Measurements from ENCODE around the gene NAIF1. TPM values are rescaled to one million over a fixed set of nuclear protein-coding genes. Genes with fewer than 3 reads are reported as not detected.
"Not testable (repeated sequence)": the region's sequence is repeated elsewhere in the genome, so short reads cannot be mapped to it uniquely, and the experiment has no call there.

The NAIF1 gene
- total RNA-seq, 1 donor from 2014 or later, result 9.6 TPM

- no peak overlapping the region for H3K4me3 Mint-ChIP-seq
- no peak overlapping the region for H3K27ac Mint-ChIP-seq
- DNase-seq, result no peak
- peaks cover 32% of the 10 kb centered on the region for H3K4me1 Mint-ChIP-seq
- H3K9me3 Mint-ChIP-seq, result no peaks in the 10 kb centered on the region
- no peaks in the 10 kb centered on the region for H3K27me3 Mint-ChIP-seq
- H3K36me3 Mint-ChIP-seq (ENCODE audit: low read depth), result peaks cover 9% of the 10 kb centered on the region
- intact Hi-C loops (cut with micrococcal nuclease), result no loop called here
Measured at GRCh38 chr9:128087262-128087661, 20.1 kb upstream of the NAIF1 start.

DNA sequence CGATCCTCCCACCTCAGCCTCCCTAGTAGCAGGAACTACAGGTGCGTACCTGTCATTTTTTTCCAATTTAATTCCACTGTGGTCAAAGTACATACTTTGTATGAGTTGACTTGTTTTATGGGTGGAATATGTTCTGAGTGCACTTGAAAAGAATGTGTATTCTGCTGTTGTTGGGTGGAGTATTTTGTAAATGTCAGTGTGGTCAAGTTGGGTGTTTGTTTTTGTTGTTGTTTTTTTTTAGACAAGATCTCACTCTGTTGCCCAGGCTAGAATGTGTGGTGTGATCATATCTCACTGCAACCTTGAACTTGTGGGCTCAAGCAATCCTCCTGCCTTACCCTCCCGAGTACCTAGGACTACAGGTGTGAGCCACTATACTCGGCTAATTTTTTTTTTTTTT lies 18.8 kb upstream of the NAIF1 start:
- intact Hi-C loops (cut with micrococcal nuclease), result no loop called here
- DNase-seq, result peak; percentile 54
- Mint-ChIP-seq H3K9me3 (no peaks in the 10 kb centered on the region), H3K36me3 (ENCODE audit: low read depth) (peaks cover 9% of the 10 kb centered on the region), H3K27me3 (no peaks in the 10 kb centered on the region), H3K27ac (no peak overlapping the region), H3K4me3 (no peak overlapping the region), H3K4me1 (peaks cover 29% of the 10 kb centered on the region)

DNA sequence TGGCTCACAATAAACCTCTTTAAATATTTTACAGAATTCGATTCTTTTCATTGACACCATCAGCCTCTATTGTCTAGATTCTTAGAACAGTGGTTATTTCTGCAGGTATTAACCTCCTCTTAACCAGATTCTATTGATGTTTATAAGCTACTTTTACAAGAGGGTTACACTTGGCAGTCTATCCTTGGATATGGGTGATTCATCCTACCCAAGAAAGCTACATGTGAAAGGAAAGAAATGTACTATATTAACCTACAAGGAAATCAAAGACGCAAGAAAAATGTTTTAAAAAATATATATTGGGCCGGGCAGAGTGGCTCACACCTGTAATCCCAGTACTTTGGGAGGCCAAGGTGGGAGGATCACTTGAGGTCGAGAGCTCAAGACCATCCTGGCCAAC lies 17.6 kb upstream of the NAIF1 start:
- no peak overlapping the region for H3K27ac Mint-ChIP-seq
- intact Hi-C loops (cut with micrococcal nuclease), result loop anchor here (5.0 kb wide), 2 partner anchors 33 to 52 kb away; no protein-coding TSS in a partner anchor
- no peak for DNase-seq
- no peaks in the 10 kb centered on the region for H3K27me3 Mint-ChIP-seq
- H3K4me3 Mint-ChIP-seq, result no peak overlapping the region
- H3K36me3 Mint-ChIP-seq (ENCODE audit: low read depth), result peaks cover 10% of the 10 kb centered on the region
- no peaks in the 10 kb centered on the region for H3K9me3 Mint-ChIP-seq
- H3K4me1 Mint-ChIP-seq, result peaks cover 26% of the 10 kb centered on the region

- Mint-ChIP-seq H3K27ac (peak overlapping the region; percentile 11), H3K4me1 (peaks cover 33% of the 10 kb centered on the region), H3K9me3 (no peaks in the 10 kb centered on the region)
Measured at GRCh38 chr9:128082151-128082550, 15.0 kb upstream of the NAIF1 start.

GRCh38 chr9:128081056-128081455 lies 13.9 kb upstream of the NAIF1 start:
- intact Hi-C loops (cut with micrococcal nuclease), result loop anchor here (5.0 kb wide), 2 partner anchors 36 to 49 kb away; no protein-coding TSS in a partner anchor
- DNase-seq, result no peak
- Mint-ChIP-seq H3K4me3 (no peak overlapping the region), H3K27me3 (no peaks in the 10 kb centered on the region), H3K9me3 (no peaks in the 10 kb centered on the region), H3K4me1 (peaks cover 40% of the 10 kb centered on the region), H3K36me3 (ENCODE audit: low read depth) (peaks cover 13% of the 10 kb centered on the region), H3K27ac (peak overlapping the region; percentile 20)

More at GRCh38 chr9:128082151-128082550, 15.0 kb upstream of the NAIF1 start:
- Mint-ChIP-seq H3K36me3 (ENCODE audit: low read depth) (peaks cover 8% of the 10 kb centered on the region), H3K27me3 (no peaks in the 10 kb centered on the region), H3K4me3 (no peak overlapping the region)
- intact Hi-C loops (cut with micrococcal nuclease), result loop anchor here (5.0 kb wide), 2 partner anchors 35 to 50 kb away; no protein-coding TSS in a partner anchor
- DNase-seq, result no peak

GRCh38 chr9:128080206-128080605 lies 13.1 kb upstream of the NAIF1 start:
- H3K27me3 Mint-ChIP-seq, result no peaks in the 10 kb centered on the region
- peaks cover 35% of the 10 kb centered on the region for H3K4me1 Mint-ChIP-seq
- H3K27ac Mint-ChIP-seq, result no peak overlapping the region
- DNase-seq, result no peak
- H3K9me3 Mint-ChIP-seq, result no peaks in the 10 kb centered on the region
- peaks cover 11% of the 10 kb centered on the region for H3K36me3 Mint-ChIP-seq (ENCODE audit: low read depth)
- intact Hi-C loops (cut with micrococcal nuclease), result loop anchor here (5.0 kb wide), 2 partner anchors 37 to 48 kb away; no protein-coding TSS in a partner anchor
- H3K4me3 Mint-ChIP-seq, result no peak overlapping the region

DNA sequence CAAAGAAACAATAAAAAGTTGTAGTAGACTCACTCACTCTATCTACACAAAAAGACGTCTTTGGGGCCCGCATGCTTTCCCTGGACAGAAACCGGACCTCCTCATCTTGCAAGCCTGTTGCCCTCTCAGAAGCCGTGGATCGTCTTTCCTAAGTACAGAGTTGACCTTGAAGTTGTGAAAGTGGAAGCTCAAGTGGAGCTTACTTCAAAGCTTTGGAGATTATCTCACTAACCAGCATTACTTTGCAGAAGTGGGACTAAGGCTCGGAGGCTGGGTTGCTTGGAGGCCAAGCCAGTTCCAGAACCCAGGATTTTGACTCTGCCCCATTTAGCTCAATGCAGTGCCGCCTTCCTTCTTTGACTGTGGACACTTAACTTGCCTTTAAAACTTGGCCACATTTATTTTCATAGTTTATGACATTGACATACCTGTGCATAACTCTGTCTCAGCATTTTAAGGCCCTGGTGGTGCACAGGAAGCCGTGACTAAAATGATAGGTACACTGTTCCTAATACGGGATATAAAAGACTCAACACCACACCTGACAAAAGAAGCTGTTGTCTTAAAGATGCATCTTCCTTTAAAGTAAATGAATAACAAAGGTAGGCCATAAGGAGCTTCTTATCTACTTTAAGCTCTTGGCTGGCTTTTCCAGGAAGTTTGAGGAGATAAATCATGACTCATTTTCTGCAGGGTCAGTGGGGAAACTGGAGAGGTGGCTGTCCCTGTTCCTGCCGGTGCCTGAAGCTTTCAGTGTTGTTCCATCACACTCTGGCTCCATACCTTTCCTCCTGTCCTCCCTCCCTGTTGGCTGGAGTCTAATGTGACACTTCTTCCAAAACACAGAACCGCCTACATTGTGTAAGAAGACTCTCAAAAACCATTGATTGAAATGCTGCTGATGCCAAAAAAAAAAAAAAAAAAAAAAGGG lies 11.6 kb upstream of the NAIF1 start:
- peaks cover 9% of the 10 kb centered on the region for H3K36me3 Mint-ChIP-seq (ENCODE audit: low read depth)
- peak overlapping the region; percentile 40 for H3K4me3 Mint-ChIP-seq
- intact Hi-C loops (cut with micrococcal nuclease), result no loop called here
- H3K27me3 Mint-ChIP-seq, result no peaks in the 10 kb centered on the region
- no peaks in the 10 kb centered on the region for H3K9me3 Mint-ChIP-seq
- H3K4me1 Mint-ChIP-seq, result peaks cover 36% of the 10 kb centered on the region
- peak overlapping the region; percentile 71 for H3K27ac Mint-ChIP-seq
- no peak for DNase-seq

- intact Hi-C loops (cut with micrococcal nuclease), result no loop called here
- Mint-ChIP-seq H3K9me3 (no peaks in the 10 kb centered on the region), H3K4me3 (peak overlapping the region; percentile 16), H3K27me3 (no peaks in the 10 kb centered on the region), H3K36me3 (ENCODE audit: low read depth) (peaks cover 9% of the 10 kb centered on the region), H3K4me1 (peaks cover 39% of the 10 kb centered on the region), H3K27ac (peak overlapping the region; percentile 71)
- DNase-seq, result no peak
Measured at GRCh38 chr9:128077847-128078503, 10.9 kb upstream of the NAIF1 start.

DNA sequence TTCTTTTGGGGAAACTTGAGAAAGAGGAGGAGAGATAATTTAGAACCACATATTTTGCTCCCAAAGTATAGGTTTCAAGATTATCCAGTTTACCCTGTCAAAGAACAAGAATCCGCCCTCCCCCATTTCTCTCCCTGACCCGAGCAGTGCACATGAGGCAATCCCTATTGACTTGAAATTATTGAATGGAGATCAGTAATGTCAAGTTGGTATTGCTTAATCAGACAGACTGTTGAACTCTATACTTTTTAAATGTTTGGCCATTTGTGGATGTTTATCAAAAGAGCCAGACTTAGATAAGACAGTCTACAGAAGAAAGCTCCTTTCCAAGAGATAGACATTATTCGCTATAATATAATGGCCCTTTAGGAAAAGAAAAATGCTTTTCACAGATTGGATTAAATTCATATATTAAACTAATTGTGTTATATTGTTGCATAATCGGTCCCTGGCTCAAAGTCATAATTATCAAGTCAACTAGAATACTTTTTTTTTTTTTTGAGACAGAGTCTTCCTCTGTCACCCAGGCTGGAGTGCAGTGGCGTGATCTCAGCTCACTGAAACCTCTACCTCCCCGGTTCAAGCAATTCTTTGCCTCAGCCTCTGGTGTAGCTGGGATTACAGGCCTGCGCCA lies 6.2 kb upstream of the NAIF1 start:
- no peaks in the 10 kb centered on the region for H3K27me3 Mint-ChIP-seq
- peaks cover 14% of the 10 kb centered on the region for H3K36me3 Mint-ChIP-seq (ENCODE audit: low read depth)
- no peaks in the 10 kb centered on the region for H3K9me3 Mint-ChIP-seq
- peak overlapping the region; percentile 13 for H3K27ac Mint-ChIP-seq
- intact Hi-C loops (cut with micrococcal nuclease), result no loop called here
- DNase-seq, result no peak
- H3K4me1 Mint-ChIP-seq, result peaks cover 44% of the 10 kb centered on the region
- H3K4me3 Mint-ChIP-seq, result no peak overlapping the region

DNA sequence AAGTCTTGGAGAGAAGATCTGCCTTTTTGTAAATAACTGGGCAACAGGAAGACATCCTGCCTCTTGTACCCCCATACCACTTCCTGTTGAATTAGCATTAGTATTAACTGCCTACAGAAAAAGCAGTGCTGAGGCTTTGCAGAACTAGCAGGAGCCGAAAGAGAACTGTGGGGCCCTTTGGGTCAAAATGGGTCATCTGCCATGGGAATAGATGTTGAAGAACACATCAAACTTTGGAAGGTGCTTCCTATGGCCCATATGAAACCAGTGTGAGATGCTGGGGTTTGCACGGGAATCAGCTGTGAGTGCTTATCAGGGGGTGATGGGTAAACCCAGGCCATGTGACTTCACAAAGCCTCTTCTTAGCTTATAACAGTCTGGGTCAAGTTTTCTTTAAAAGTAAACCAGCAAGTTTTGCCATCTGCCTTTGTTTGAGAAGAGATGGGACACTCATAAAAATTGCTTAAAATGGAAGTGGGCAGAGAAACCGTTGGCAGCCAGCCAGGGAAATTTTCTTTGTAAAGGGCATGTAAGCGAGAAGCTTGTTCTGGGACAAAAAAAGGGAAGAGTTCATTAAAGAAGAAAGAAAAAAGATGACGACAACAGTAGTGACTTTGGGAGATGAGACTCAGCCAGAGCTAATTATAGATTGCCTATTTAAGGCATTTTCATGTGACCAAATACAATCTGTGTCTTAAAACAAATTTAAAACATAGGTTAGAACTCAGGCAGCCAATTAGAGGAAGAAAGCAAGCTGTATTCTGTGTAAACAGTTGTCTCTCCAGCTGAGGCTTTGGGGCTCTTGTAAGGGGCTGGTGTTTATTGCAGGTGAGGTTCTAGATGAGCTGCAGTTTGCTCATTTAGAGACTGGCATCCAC lies 5.3 kb upstream of the NAIF1 start:
- peak overlapping the region; percentile 91 for H3K27ac Mint-ChIP-seq
- peak overlapping the region; percentile 80 for H3K4me3 Mint-ChIP-seq
- no peaks in the 10 kb centered on the region for H3K27me3 Mint-ChIP-seq
- intact Hi-C loops (cut with micrococcal nuclease), result loop anchor here (1.0 kb wide), 1 partner anchor 22 kb away; no protein-coding TSS in a partner anchor
- DNase-seq, result peak; percentile 75
- peaks cover 36% of the 10 kb centered on the region for H3K4me1 Mint-ChIP-seq
- no peaks in the 10 kb centered on the region for H3K9me3 Mint-ChIP-seq
- peaks cover 14% of the 10 kb centered on the region for H3K36me3 Mint-ChIP-seq (ENCODE audit: low read depth)

- H3K27me3 Mint-ChIP-seq; intact Hi-C loops (cut with micrococcal nuclease); H3K36me3 Mint-ChIP-seq (ENCODE audit: low read depth); DNase-seq; H3K9me3 Mint-ChIP-seq: not testable (repeated sequence)
- Mint-ChIP-seq H3K4me3 (peak overlapping the region; percentile 80), H3K27ac (peak overlapping the region; percentile 91), H3K4me1 (peaks cover 29% of the 10 kb centered on the region)
Measured at GRCh38 chr9:128071475-128071874, 4.4 kb upstream of the NAIF1 start.

- Mint-ChIP-seq H3K27me3 (no peaks in the 10 kb centered on the region), H3K27ac (peak overlapping the region; percentile 64), H3K9me3 (no peaks in the 10 kb centered on the region), H3K4me3 (peak overlapping the region; percentile 69), H3K36me3 (ENCODE audit: low read depth) (peaks cover 11% of the 10 kb centered on the region), H3K4me1 (peaks cover 32% of the 10 kb centered on the region)
- no peak for DNase-seq
- intact Hi-C loops (cut with micrococcal nuclease), result no loop called here
Measured at GRCh38 chr9:128070874-128071273, 3.8 kb upstream of the NAIF1 start.
